Fibroblast of the conjunctiva (primary cell): ENCODE data around the gene PECR.
"Not testable (repeated sequence)": the region's sequence is repeated elsewhere in the genome, so short reads cannot be mapped to it uniquely, and the experiment has no call there.

Experiments used
- DNase-seq: peaks from one replicate; pipeline ENCODE4 v3.0.0-alpha.2; 2010; ENCODE audit warnings: low read depth

The PECR gene

GRCh38 chr2:216029416-216030129 lies 52.0 kb downstream of the PECR start:
- no peak for DNase-seq

- DNase-seq: no peak
Observed at GRCh38 chr2:216024779-216025336, 56.8 kb downstream of the PECR start.

- DNase-seq: peak; percentile 37
Observed at GRCh38 chr2:216023055-216023648, 58.5 kb downstream of the PECR start.

- DNase-seq: no peak
Observed at GRCh38 chr2:216021768-216022565, 59.6 kb downstream of the PECR start.

GRCh38 chr2:216018709-216019108 lies 62.9 kb downstream of the PECR start:
- no peak for DNase-seq

GRCh38 chr2:216017365-216017764 lies 64.2 kb downstream of the PECR start:
- DNase-seq: no peak

- DNase-seq: no peak
Observed at GRCh38 chr2:216016581-216016980, 65.0 kb downstream of the PECR start.

GRCh38 chr2:216015722-216016464 lies 65.7 kb downstream of the PECR start:
- no peak for DNase-seq

- DNase-seq: no peak
Observed at GRCh38 chr2:216014986-216015385, 66.6 kb downstream of the PECR start.

- DNase-seq: no peak
Observed at GRCh38 chr2:216014006-216014405, 67.6 kb downstream of the PECR start.

GRCh38 chr2:216013080-216013909 lies 68.3 kb downstream of the PECR start, which contains the start of gene MREG:
Gene MREG, minus strand, starts transcription at chr2:216013551. Its CDS starts 224 bp downstream, at chr2:216013327.
- peak; percentile 48 for DNase-seq

GRCh38 chr2:216012830-216013079 lies 68.9 kb downstream of the PECR start:
- no peak for DNase-seq

GRCh38 chr2:216012133-216012829 lies 69.3 kb downstream of the PECR start:
- no peak for DNase-seq

- DNase-seq: not testable (repeated sequence)
Observed at GRCh38 chr2:216009215-216009614, 72.4 kb downstream of the PECR start.

GRCh38 chr2:216008387-216008786 lies 73.2 kb downstream of the PECR start:
- DNase-seq: no peak

GRCh38 chr2:216006164-216006663 lies 75.4 kb downstream of the PECR start:
- DNase-seq: no peak

GRCh38 chr2:216004697-216005283 lies 76.8 kb downstream of the PECR start:
- no peak for DNase-seq

GRCh38 chr2:216003876-216004696 lies 77.5 kb downstream of the PECR start:
- no peak for DNase-seq

GRCh38 chr2:216002693-216003092 lies 78.9 kb downstream of the PECR start:
- DNase-seq: no peak
